IMR-90 (cell line): ENCODE data around the gene NHLRC1. TPM values are rescaled to one million over a fixed set of nuclear protein-coding genes. Genes with fewer than 3 reads are reported as not detected.

ENCODE experiments used
- ATAC-seq: fragments of 200-7000 bp; cut with Tn5 transposase; 2 replicates; pipeline ENCODE4 v1.9.1; 2020; ENCODE audit warnings: low read depth, mild to moderate bottlenecking, moderate library complexity
- BruUV-seq: library from RNA; stranded (reverse); fragments of 400-500 nt; replicated peaks from 2 replicates; lab custom pipeline; 2021; lab: Mats Ljungman, UMichigan
- CTCF ChIA-PET: fragments of 300-600 bp; formaldehyde crosslinking; extraction: SDS; loops from one replicate; lab custom pipeline; 2021; ENCODE audit warnings: antibody characterized with exemption; lab: Yijun Ruan, JAX
- POLR2A ChIA-PET: fragments of 300-600 bp; sonication (Branson Sonifier 250); formaldehyde crosslinking; loops from one replicate; lab custom pipeline; 2022; ENCODE audit warnings: antibody characterized with exemption; ENCODE audit not compliant: unreplicated experiment; lab: Charles Lee
- DNase-seq: peaks from one replicate; pipeline ENCODE4 v3.0.0; 2013
- H2AFZ ChIP-seq: replicated peaks from 2 replicates; pipeline ENCODE3; 2013; ENCODE audit warnings: low read length, mild to moderate bottlenecking; ENCODE audit not compliant: poor library complexity
- H2AK5ac ChIP-seq: 2 replicates; pipeline ENCODE4 v1.6.1; 2013; ENCODE audit warnings: low read depth, low read length, inconsistent platforms
- H2AK9ac ChIP-seq: replicated peaks from 2 replicates; pipeline ENCODE3; 2013; ENCODE audit warnings: mild to moderate bottlenecking, low read depth, low read length, moderate library complexity; ENCODE audit not compliant: poor library complexity
- H2BK120ac ChIP-seq: 2 replicates; pipeline ENCODE4 v1.6.1; 2013; ENCODE audit warnings: low read depth, low read length, inconsistent platforms
- H2BK15ac ChIP-seq: 3 replicates; pipeline ENCODE4 v1.6.1; 2013; ENCODE audit warnings: low read depth, low read length, inconsistent platforms
- H2BK20ac ChIP-seq: 2 replicates; pipeline ENCODE4 v1.6.1; 2013; ENCODE audit warnings: low read depth, mild to moderate bottlenecking, inconsistent platforms, low read length, moderate library complexity
- H2BK5ac ChIP-seq: 2 replicates; pipeline ENCODE4 v1.6.1; 2013; ENCODE audit warnings: mild to moderate bottlenecking, low read depth, low read length, inconsistent platforms; ENCODE audit not compliant: poor library complexity, severe bottlenecking
- H3K14ac ChIP-seq: replicated peaks from 2 replicates; pipeline ENCODE4 v1.6.1; 2013; ENCODE audit warnings: low read depth, low read length, inconsistent platforms
- H3K18ac ChIP-seq: 2 replicates; pipeline ENCODE4 v1.6.1; 2013; ENCODE audit warnings: low read depth, low read length, control low read depth
- H3K23ac ChIP-seq: 2 replicates; pipeline ENCODE4 v1.6.1; 2013; ENCODE audit warnings: low read depth, low read length, inconsistent platforms
- H3K27ac ChIP-seq: 2 replicates; pipeline ENCODE4 v1.5.1; 2013; ENCODE audit warnings: mild to moderate bottlenecking, control low read depth, low read length; ENCODE audit not compliant: insufficient read depth
- H3K27me3 ChIP-seq: 2 replicates; pipeline ENCODE4 v1.6.1; 2013; ENCODE audit warnings: low read length; ENCODE audit not compliant: control insufficient read depth, insufficient read depth
- H3K36me3 ChIP-seq: 2 replicates; pipeline ENCODE4 v1.6.1; 2013; ENCODE audit warnings: low read length, mixed read lengths; ENCODE audit not compliant: control insufficient read depth, insufficient read depth
- H3K4ac ChIP-seq: 2 replicates; pipeline ENCODE4 v1.6.1; 2013; ENCODE audit warnings: low read depth, low read length, inconsistent platforms
- H3K4me1 ChIP-seq: 2 replicates; pipeline ENCODE4 v1.6.1; 2013; ENCODE audit warnings: low read length, mixed read lengths; ENCODE audit not compliant: control insufficient read depth, insufficient read depth
- H3K4me2 ChIP-seq: 2 replicates; pipeline ENCODE4 v1.6.1; 2013; ENCODE audit warnings: low read depth, mild to moderate bottlenecking, control low read depth, low read length, moderate library complexity
- H3K4me3 ChIP-seq: 2 replicates; pipeline ENCODE4 v1.5.1; 2013; ENCODE audit warnings: low read depth, mild to moderate bottlenecking, control low read depth, low read length, moderate library complexity; ENCODE audit not compliant: insufficient read depth
- H3K56ac ChIP-seq: 2 replicates; pipeline ENCODE4 v1.6.1; 2013; ENCODE audit warnings: low read length, inconsistent platforms; ENCODE audit not compliant: insufficient read depth; ENCODE audit errors: extremely low read depth
- H3K79me1 ChIP-seq, 2 experiments: 2 replicates each; pipeline ENCODE4 v1.6.1; 2013; ENCODE audit warnings: low read length in 2 of 2, inconsistent platforms in 1 of 2, low read depth in 1 of 2
- H3K9ac ChIP-seq: 2 replicates; pipeline ENCODE4 v1.6.1; 2013; ENCODE audit warnings: low read depth, low read length, control low read depth
- H3K9me1 ChIP-seq: 2 replicates; pipeline ENCODE4 v1.6.1; 2013; ENCODE audit warnings: low read length, inconsistent platforms; ENCODE audit not compliant: insufficient read depth
- H3K9me3 ChIP-seq: 2 replicates; pipeline ENCODE4 v1.6.1; 2013; ENCODE audit warnings: low read length; ENCODE audit not compliant: control insufficient read depth, insufficient read depth
- H4K20me1 ChIP-seq: 2 replicates; pipeline ENCODE4 v1.6.1; 2013; ENCODE audit warnings: low read length, inconsistent platforms; ENCODE audit not compliant: insufficient read depth
- H4K5ac ChIP-seq: 2 replicates; pipeline ENCODE4 v1.6.1; 2013; ENCODE audit warnings: mild to moderate bottlenecking, low read depth, low read length, control low read depth
- H4K8ac ChIP-seq, 2 experiments: 2 replicates each; pipeline ENCODE4 v1.6.1; 2013; ENCODE audit warnings: low read depth in 2 of 2, low read length in 2 of 2, control low read depth in 1 of 2, inconsistent platforms in 1 of 2
- H4K91ac ChIP-seq: 2 replicates; pipeline ENCODE4 v1.6.1; 2013; ENCODE audit warnings: low read depth, low read length, inconsistent platforms; ENCODE audit not compliant: insufficient read depth
- BHLHE40 ChIP-seq: fragments of 150-350 bp; IDR thresholded peaks from 2 replicates; pipeline ENCODE4 v1.6.1; 2016; ENCODE audit warnings: mild to moderate bottlenecking, low read depth, low read length
- CEBPB ChIP-seq: IDR thresholded peaks from 2 replicates; pipeline ENCODE4 v1.6.1; 2012; ENCODE audit warnings: low read depth, low read length, improper control_type of control experiment
- RAD21 ChIP-seq: IDR thresholded peaks from 2 replicates; pipeline ENCODE4 v1.6.1; 2012; ENCODE audit warnings: low read length, improper control_type of control experiment
- RFX5 ChIP-seq: IDR thresholded peaks from 2 replicates; pipeline ENCODE4 v1.8.0; 2012; ENCODE audit warnings: low read depth, mild to moderate bottlenecking, low read length, moderate library complexity
- WGBS, 2 experiments: methylation state at CpG; one replicate each; pipeline versions ENCODE4 v1.1.5 to v1.1.7; 2013; ENCODE audit warnings: missing lambda C conversion rate in 2 of 2; ENCODE audit not compliant: insufficient read length in 1 of 2; ENCODE audit errors: extremely low coverage in 2 of 2; 5-methylcytosine and 5-hydroxymethylcytosine counted together
- dilution Hi-C: fragments of 300-500 bp; cut with HindIII; formaldehyde crosslinking; loops from one replicate; pipeline ENCODE4 v1.14.3; 2018; ENCODE audit warnings: low sequenced_read_pairs; ENCODE audit not compliant: unreplicated experiment
- in situ Hi-C: fragments of 300-500 bp; cut with MboI; formaldehyde crosslinking; loops from 3 replicates; pipeline ENCODE4 v1.14.3; 2019; ENCODE audit warnings: low sequenced_read_pairs, inconsistent platforms, mixed read lengths
- intact Hi-C: fragments of 100-400 bp; cut with micrococcal nuclease; formaldehyde crosslinking; loops from 2 replicates; pipeline ENCODE4 v1.10.0; 2022
- polyA plus RNA-seq, 3 experiments: library from polyadenylated mRNA; depleted of rRNA; stranded (reverse); fragments of >200 nt; gene quantifications; 2 replicates each; pipeline ENCODE4 v1.2.3, GENCODE V29; 2012; ENCODE audit warnings: low replicate concordance in 1 of 3
- total RNA-seq: library from RNA; depleted of rRNA; stranded (reverse); fragments of >200 nt; gene quantifications from 2 replicates; pipeline ENCODE4 v1.2.3, GENCODE V29; 2012
- TF ChIP-seq, protein P1 (sequence below): conservative IDR thresholded peaks from 2 replicates; pipeline ENCODE4 v1.5.1; 2012; ENCODE audit warnings: mild to moderate bottlenecking, low read depth, low read length, improper control_type of control experiment

NHLRC1 gene
- total and polyA plus RNA-seq, 2 of the 4 experiments (the other 2 are of a cell fraction) = 1.1 TPM

GRCh38 chr6:18126121-18126520, 3.6 kb upstream of the NHLRC1 start:
- no peaks in the 10 kb centered on the region for H3K9me3 ChIP-seq
- peaks cover 4% of the 10 kb centered on the region; the same call in 1 of the 2 replicates for H3K9me1 ChIP-seq
- no peaks in the 10 kb centered on the region for H3K27me3 ChIP-seq
- H3K27ac ChIP-seq = no peak overlapping the region
- H4K91ac ChIP-seq = no peak overlapping the region
- H3K9ac ChIP-seq = no peak overlapping the region
- H2BK120ac ChIP-seq = no peak overlapping the region
- ChIA-PET CTCF (interaction anchor here (0.6 to 0.9 kb wide), 2 partner anchors 13 to 222 kb away, joined by 3 to 5 read pairs; no protein-coding TSS in a partner anchor), POLR2A (no interaction called here)
- DNase-seq = no peak
- no peak overlapping the region for H2AK5ac ChIP-seq
- no peak overlapping the region for H3K4me3 ChIP-seq
- H3K14ac ChIP-seq = no peak overlapping the region
- no peak overlapping the region for H3K18ac ChIP-seq
- no peak overlapping the region for H2BK20ac ChIP-seq
- no peak overlapping the region for H3K4ac ChIP-seq
- dilution Hi-C loops = no loop called here
- no peak overlapping the region for H4K5ac ChIP-seq
- H2BK15ac ChIP-seq = no peak overlapping the region
- intact Hi-C loops = no loop called here
- H3K4me2 ChIP-seq = no peak overlapping the region
- WGBS, 2 experiments = 81% methylated on average over 3 of the region's 5 CpGs; no CpG with 5 or more reads in 1 of the 2 experiments
- peak overlapping the region; percentile 51 for H2AK9ac ChIP-seq
- H4K8ac ChIP-seq = peak overlapping the region in 1 of 2 experiments; percentile 38; a peak in 1 of 4 replicates
- in situ Hi-C loops = no loop called here
- no peaks in the 10 kb centered on the region for H4K20me1 ChIP-seq
- peaks cover 5 to 12% of the 10 kb centered on the region in 2 experiments; a peak in 2 of 4 replicates for H3K79me1 ChIP-seq
- H3K56ac ChIP-seq = no peak overlapping the region
- no peak overlapping the region for H2AFZ ChIP-seq
- peaks cover 6% of the 10 kb centered on the region for H3K4me1 ChIP-seq
- H3K36me3 ChIP-seq = peaks cover 1% of the 10 kb centered on the region; the same call in 1 of the 2 replicates
- no peak overlapping the region for H3K23ac ChIP-seq
- no TSS peak for BruUV-seq
- ATAC-seq = no peak
- TF ChIP-seq, protein P1, sequence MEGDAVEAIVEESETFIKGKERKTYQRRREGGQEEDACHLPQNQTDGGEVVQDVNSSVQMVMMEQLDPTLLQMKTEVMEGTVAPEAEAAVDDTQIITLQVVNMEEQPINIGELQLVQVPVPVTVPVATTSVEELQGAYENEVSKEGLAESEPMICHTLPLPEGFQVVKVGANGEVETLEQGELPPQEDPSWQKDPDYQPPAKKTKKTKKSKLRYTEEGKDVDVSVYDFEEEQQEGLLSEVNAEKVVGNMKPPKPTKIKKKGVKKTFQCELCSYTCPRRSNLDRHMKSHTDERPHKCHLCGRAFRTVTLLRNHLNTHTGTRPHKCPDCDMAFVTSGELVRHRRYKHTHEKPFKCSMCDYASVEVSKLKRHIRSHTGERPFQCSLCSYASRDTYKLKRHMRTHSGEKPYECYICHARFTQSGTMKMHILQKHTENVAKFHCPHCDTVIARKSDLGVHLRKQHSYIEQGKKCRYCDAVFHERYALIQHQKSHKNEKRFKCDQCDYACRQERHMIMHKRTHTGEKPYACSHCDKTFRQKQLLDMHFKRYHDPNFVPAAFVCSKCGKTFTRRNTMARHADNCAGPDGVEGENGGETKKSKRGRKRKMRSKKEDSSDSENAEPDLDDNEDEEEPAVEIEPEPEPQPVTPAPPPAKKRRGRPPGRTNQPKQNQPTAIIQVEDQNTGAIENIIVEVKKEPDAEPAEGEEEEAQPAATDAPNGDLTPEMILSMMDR = no peak
- no peak for TF ChIP-seq RFX5
- TF ChIP-seq RAD21 = no peak
- no peak for TF ChIP-seq CEBPB
- TF ChIP-seq BHLHE40 = no peak
- H2BK5ac ChIP-seq = no peak overlapping the region
